ENCODE results near the gene C3orf70. TPM values are rescaled to one million over a fixed set of nuclear protein-coding genes. Genes with fewer than 3 reads are reported as not detected.

C3orf70 gene
- total RNA-seq, 4 donors from 2014 or later: 7.8 to 13.8 (median 9.8) TPM

GRCh38 chr3:185030399-185030798, 122.5 kb downstream of the C3orf70 start:
- 87 to 98% methylated on average over 3 of the region's 3 CpGs for WGBS, 2 donors
- TF ChIP-seq EP300 (IDR thresholded peaks at IDR 0.05) (no peak), POLR2A (IDR thresholded peaks at IDR 0.05) (no peak), CTCF (IDR thresholded peaks at IDR 0.05) (no peak)
- Histone ChIP-seq H3K36me3 (peaks cover 0 to 55% (median 0%) of the 10 kb centered on the region in 3 donors), H3K4me1 (no peaks in the 10 kb centered on the region), H3K27ac (no peak overlapping the region), H3K27me3 (no peaks in the 10 kb centered on the region), H3K9me3 (no peaks in the 10 kb centered on the region), H3K4me3 (no peak overlapping the region)
- DNase-seq (ENCODE audit: low spot score in 2 of 2): no peak

- Histone ChIP-seq H3K27ac (no peak overlapping the region), H3K9me3 (no peaks in the 10 kb centered on the region), H3K4me1 (no peaks in the 10 kb centered on the region), H3K27me3 (no peaks in the 10 kb centered on the region), H3K36me3 (peaks cover 0 to 67% (median 0%) of the 10 kb centered on the region in 3 donors), H3K4me3 (no peak overlapping the region)
- TF ChIP-seq EP300 (IDR thresholded peaks at IDR 0.05): no peak
- no peak for TF ChIP-seq POLR2A (IDR thresholded peaks at IDR 0.05)
- no peak for TF ChIP-seq CTCF (IDR thresholded peaks at IDR 0.05)
- no peak for DNase-seq (ENCODE audit: low spot score in 2 of 2)
- 82 to 88% methylated on average over 1 of the region's 1 CpG for WGBS, 2 donors
Observed at GRCh38 chr3:185029086-185029485, 123.8 kb downstream of the C3orf70 start.

- no peak for DNase-seq (ENCODE audit: low spot score in 2 of 2)
- TF ChIP-seq CTCF (IDR thresholded peaks at IDR 0.05) (no peak), POLR2A (IDR thresholded peaks at IDR 0.05) (no peak), EP300 (IDR thresholded peaks at IDR 0.05) (no peak)
- Histone ChIP-seq H3K9me3 (no peaks in the 10 kb centered on the region), H3K4me1 (no peaks in the 10 kb centered on the region), H3K27me3 (no peaks in the 10 kb centered on the region), H3K27ac (no peak overlapping the region), H3K36me3 (peaks cover 0 to 61% (median 0%) of the 10 kb centered on the region in 3 donors), H3K4me3 (no peak overlapping the region)
- WGBS, 2 donors: 88 to 97% methylated on average over 3 of the region's 3 CpGs
Observed at GRCh38 chr3:185028121-185028520, 124.7 kb downstream of the C3orf70 start.

Other genes with a start within 250 kb of the C3orf70 start
- gene EHHADH, start 101.0 kb upstream of the C3orf70 start, total RNA-seq: 1 to 10 TPM; 3.1 to 5.2 (median 4.1) TPM
- 10 to 100 TPM in 3 of 4 donors, 1 to 10 TPM in 1; 8.4 to 18.0 (median 13.6) TPM for gene MAP3K13, start 210.1 kb upstream of the C3orf70 start, total RNA-seq

Data from tibial nerve (tissue), 4 donors.